HepG2 (cell line): ENCODE data around the gene ANKRD1. TPM values are rescaled to one million over a fixed set of nuclear protein-coding genes. Genes with fewer than 3 reads are reported as not detected.

Source experiments
- ARNT2 ChIP-seq: sonication (generic); formaldehyde crosslinking; IDR thresholded peaks from 2 replicates; pipeline ENCODE4 v1.8.0; 2022; ENCODE audit warnings: mild to moderate bottlenecking, low read depth, missing genetic modification reagents, moderate library complexity
- CREM ChIP-seq, 2 experiments: sonication (generic) in 1 of 2; formaldehyde crosslinking in 1 of 2; IDR thresholded peaks; 2 replicates each; pipeline versions ENCODE4 v1.4.0 to v1.6.1; 2016 to 2020; ENCODE audit warnings: antibody characterized with exemption in 1 of 2, mild to moderate bottlenecking in 1 of 2, missing genetic modification reagents in 1 of 2
- GATAD1 ChIP-seq: IDR thresholded peaks from 2 replicates; pipeline ENCODE4 v1.6.1; 2016; ENCODE audit warnings: missing genetic modification reagents, missing compliant biosample characterization
- HOXA3 ChIP-seq: sonication (generic); formaldehyde crosslinking; IDR thresholded peaks from 2 replicates; pipeline ENCODE4 v1.5.0; 2020; ENCODE audit warnings: missing genetic modification reagents
- NFYB ChIP-seq: sonication (generic); formaldehyde crosslinking; IDR thresholded peaks from 2 replicates; pipeline ENCODE4 v1.4.0; 2020; ENCODE audit warnings: missing genetic modification reagents
- SPEN ChIP-seq: sonication (generic); formaldehyde crosslinking; IDR thresholded peaks from 2 replicates; pipeline ENCODE4 v1.5.1; 2020; ENCODE audit warnings: low read depth, mild to moderate bottlenecking, missing genetic modification reagents
- TFE3 ChIP-seq: IDR thresholded peaks from 2 replicates; pipeline ENCODE4 v1.6.1; 2016
- TRAFD1 ChIP-seq: sonication (generic); formaldehyde crosslinking; IDR thresholded peaks from 2 replicates; pipeline ENCODE4 v1.5.1; 2020; ENCODE audit warnings: missing genetic modification reagents, mild to moderate bottlenecking, borderline replicate concordance
- YEATS2 ChIP-seq: sonication (generic); formaldehyde crosslinking; IDR thresholded peaks from 2 replicates; pipeline ENCODE4 v1.4.0; 2020; ENCODE audit warnings: missing genetic modification reagents, borderline replicate concordance
- ZBTB1 ChIP-seq: sonication (generic); formaldehyde crosslinking; IDR thresholded peaks from 2 replicates; pipeline ENCODE4 v1.4.0; 2020; ENCODE audit warnings: missing genetic modification reagents, borderline replicate concordance
- ZBTB3 ChIP-seq: sonication (generic); formaldehyde crosslinking; IDR thresholded peaks from 2 replicates; pipeline ENCODE4 v1.4.0; 2020; ENCODE audit warnings: low read depth, mild to moderate bottlenecking, moderate library complexity, missing genetic modification reagents, borderline replicate concordance
- ZBTB33 ChIP-seq: sonication (generic); formaldehyde crosslinking; IDR thresholded peaks from 2 replicates; pipeline ENCODE4 v1.4.0; 2020; ENCODE audit warnings: missing genetic modification reagents
- ZFY ChIP-seq: sonication (generic); formaldehyde crosslinking; IDR thresholded peaks from 2 replicates; pipeline ENCODE4 v1.4.0; 2020; ENCODE audit warnings: missing genetic modification reagents
- ZMYM4 ChIP-seq: sonication (generic); formaldehyde crosslinking; IDR thresholded peaks from 2 replicates; pipeline ENCODE4 v1.8.1; 2023; ENCODE audit warnings: mild to moderate bottlenecking, missing genetic modification reagents
- polyA plus RNA-seq, 8 experiments: library from polyadenylated mRNA; depleted of rRNA in 3 of 8; stranded (reverse) in 7 of 8; unstranded in 1 of 8; fragments of >200 nt; fragmentation: Illumina TruSeq in 4 of 8; extraction: Trizol in 4 of 8; gene quantifications; 2 replicates each; pipeline versions ENCODE4 v1.2.1 to v1.2.3, GENCODE V29; 2011 to 2016; ENCODE audit warnings: low read depth in 4 of 8, missing spikeins in 1 of 8, mixed read lengths in 1 of 8; ENCODE audit not compliant: insufficient read depth in 1 of 8
- total RNA-seq, 5 experiments: library from RNA; depleted of rRNA; stranded (reverse); fragments of >200 nt; fragmentation: Illumina TruSeq; extraction: Trizol; gene quantifications; 2 replicates each; pipeline ENCODE4 v1.2.3, GENCODE V29; 2016; ENCODE audit warnings: low read depth in 1 of 5

Gene ANKRD1
- total and polyA plus RNA-seq, 2 of the 13 experiments (the other 11 are each of a cell fraction or from before 2014, with no cell fraction given), result 19.4 to 41.8 TPM

- peak; percentile 19 for TF ChIP-seq ZMYM4 (CRISPR knock-in tag)
- no peak for TF ChIP-seq ZBTB3 (CRISPR knock-in tag)
- TF ChIP-seq YEATS2 (CRISPR knock-in tag), result peak; percentile 73
- TF ChIP-seq NFYB (CRISPR knock-in tag), result 0 out of 2 replicates have a peak, but pooled peaks have one; percentile 33
- TF ChIP-seq HOXA3 (CRISPR knock-in tag), result peak; percentile 68
- peak; percentile 68 for TF ChIP-seq ARNT2 (CRISPR knock-in tag)
- peak; percentile 96 for TF ChIP-seq GATAD1
- no peak for TF ChIP-seq ZBTB33 (CRISPR knock-in tag)
- peak; percentile 79 for TF ChIP-seq TFE3
- TF ChIP-seq ZBTB1, result no peak
- TF ChIP-seq ZFY (CRISPR knock-in tag), result peak; percentile 68
- no peak for TF ChIP-seq TRAFD1
- peak; percentile 28; the same call in 1 of the 2 replicates for TF ChIP-seq SPEN (CRISPR knock-in tag)
- TF ChIP-seq CREM (IDR thresholded peaks at IDR 0.05), result peak; percentile 76
- no peak for TF ChIP-seq CREM (CRISPR knock-in tag; IDR thresholded peaks at IDR 0.05)
Measured at GRCh38 chr10:90871766-90872647, 48.9 kb downstream of the ANKRD1 start, which contains the start of gene RPP30 (continued).
